ENCODE results near the gene WDR83.
A peak's percentile ranks its signal among the peaks of the same experiment; 100 is the strongest.
"Not testable (repeated sequence)": the region's sequence is repeated elsewhere in the genome, so short reads cannot be mapped to it uniquely, and the experiment has no call there.

WDR83 gene

DNA sequence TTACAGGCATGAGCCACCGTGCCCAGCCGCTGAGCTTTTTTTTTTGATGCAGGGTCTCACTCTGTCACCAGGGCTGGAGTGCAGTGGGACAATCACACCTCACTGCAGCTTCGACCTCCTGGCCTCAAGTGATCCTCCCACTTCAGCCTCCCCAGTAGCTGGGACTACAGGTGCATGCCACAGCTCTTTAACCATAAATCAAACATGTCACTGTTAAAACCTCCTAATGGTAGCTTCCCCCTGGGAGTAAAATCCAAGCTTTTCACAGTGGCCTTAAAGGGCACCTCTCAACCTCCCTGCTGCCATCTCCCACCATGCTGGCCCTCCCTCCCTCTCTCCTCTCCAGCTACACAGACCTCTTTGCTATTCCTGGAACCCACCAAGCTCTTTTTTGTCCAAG, 19.2 kb downstream of the WDR83 start:
- DNase-seq (ENCODE audit: low spot score) = no peak

DNA sequence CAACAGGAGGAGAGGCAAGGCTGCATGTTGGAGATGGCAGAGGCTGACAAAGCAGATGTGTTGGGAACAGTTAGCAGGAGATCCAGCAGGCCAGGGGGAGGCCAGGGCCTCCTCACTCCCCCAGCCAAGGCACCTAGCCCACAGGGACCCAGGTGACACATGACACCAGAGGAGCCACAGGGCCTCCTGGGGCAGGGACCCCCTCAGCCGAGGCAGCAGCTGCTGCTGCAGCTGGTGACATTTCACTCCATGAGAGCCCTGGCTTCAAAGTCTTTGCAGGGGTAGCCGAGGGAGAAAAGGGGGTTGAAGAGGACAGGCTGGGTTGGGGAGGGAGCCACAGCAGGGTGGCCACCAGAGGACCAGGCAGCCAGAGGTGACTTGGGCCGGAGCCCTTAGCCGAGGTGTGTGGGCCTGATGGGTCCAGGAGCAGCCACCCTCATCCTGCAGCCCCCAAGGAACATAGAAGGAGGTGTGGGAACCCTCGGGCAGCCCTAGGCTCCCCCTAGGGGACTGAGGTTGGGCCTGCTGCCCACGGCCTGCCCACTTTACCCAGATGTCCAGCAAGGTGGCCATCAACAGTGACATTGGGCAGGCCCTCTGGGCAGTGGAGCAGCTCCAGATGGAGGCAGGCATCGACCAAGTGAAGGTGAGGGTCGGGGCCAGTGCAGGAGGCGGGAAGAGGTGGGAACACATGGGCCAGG, 21.0 kb downstream of the WDR83 start, which contains the start of gene GNG14:
Gene GNG14, plus strand, starts transcription at position 503 of the 701 bp plus-strand sequence. Its CDS starts 51 bp downstream, at position 554.
- no peak for DNase-seq (ENCODE audit: low spot score)

DNA sequence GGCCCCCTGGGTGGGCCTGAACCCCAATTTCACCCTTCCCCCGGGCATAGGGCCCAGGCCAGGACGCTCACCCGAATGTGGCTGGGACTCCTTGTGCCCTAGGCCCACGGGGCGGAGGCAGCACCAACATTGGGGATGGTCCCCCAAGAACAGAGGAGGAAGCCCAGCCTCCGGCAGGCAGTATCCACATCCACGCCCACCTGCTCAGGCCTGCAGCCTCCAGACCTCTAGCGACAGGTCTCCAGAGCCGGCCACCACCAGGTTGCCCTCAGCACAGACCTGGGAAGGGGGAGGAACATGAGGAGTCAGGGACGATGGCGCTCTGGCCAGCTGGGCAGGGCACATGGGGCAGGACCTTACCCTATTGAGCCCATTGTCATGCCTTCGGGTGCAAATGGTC, 22.4 kb downstream of the WDR83 start:
- DNase-seq (ENCODE audit: low spot score) = no peak

DNA sequence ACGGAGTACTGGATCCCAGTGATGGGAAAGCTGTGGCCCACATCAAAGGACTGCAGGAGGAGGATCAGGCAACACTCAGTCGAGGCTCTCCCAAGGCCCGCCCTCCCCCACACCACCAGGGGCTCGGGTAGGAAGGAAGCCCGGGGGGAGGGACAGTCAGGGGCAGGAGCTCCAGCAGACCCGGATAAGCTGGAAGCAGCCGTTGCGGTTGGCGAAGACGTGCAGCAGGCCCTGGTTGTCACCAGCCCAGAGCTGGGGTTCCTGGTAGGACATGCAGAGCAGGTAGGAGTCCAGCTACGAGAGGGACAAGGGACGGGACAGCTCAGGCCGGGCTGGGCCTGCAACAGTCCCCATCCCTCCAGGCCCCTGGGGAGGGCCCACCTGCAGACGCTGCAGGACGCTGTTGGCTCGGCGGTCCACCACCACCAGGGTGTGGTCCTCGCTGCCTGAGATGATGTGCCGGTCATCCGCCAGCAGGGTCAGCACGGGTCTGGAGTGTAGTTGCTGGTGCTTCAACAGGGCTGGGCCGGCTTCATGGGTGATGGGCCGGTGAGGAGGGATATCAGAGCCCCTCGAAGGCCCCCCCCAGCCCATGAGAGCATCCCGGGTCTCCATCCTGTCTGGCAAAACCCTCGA, 23.1 kb downstream of the WDR83 start:
- no peak for DNase-seq (ENCODE audit: low spot score)

DNA sequence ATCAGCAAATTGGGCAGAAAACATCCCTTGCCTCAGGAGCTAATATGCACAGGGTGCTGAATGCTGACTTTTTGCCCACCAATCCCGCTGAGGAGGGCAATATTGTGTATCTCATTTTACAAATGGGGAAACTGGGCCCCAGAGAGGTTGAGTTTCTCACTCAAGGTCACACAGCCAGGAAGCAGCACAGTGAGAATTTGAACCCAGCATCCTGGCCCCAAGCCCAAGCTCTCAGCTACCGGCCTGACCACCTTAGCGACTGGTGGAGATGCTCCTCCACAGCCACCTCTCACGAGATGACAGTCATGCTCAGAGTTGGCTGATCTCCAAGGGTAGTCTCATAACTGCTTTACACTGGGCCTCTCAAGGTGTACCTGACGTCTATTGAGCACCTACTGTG, 26.4 kb downstream of the WDR83 start:
- no peak for DNase-seq (ENCODE audit: low spot score)

DNA sequence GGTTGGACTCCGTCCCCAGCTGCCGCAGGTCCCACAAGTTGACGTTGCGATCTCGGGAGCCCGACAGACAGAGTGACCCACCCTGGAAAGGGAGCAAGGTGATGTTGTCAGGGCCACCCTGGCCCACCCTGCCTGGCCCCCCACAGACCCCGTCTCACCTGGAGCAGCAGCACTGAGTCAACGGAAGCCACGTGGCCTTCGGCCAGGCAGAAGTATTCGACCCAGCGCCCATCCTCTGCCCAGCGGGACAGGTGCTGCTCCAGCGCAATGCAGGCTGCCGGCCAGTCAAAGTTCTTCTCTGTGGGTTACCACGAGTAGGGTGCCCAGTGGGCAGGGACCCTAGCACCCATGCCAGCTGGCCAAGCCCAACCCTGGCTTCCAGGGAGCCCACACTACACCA, 28.0 kb downstream of the WDR83 start:
- no peak for DNase-seq (ENCODE audit: low spot score)

DNA sequence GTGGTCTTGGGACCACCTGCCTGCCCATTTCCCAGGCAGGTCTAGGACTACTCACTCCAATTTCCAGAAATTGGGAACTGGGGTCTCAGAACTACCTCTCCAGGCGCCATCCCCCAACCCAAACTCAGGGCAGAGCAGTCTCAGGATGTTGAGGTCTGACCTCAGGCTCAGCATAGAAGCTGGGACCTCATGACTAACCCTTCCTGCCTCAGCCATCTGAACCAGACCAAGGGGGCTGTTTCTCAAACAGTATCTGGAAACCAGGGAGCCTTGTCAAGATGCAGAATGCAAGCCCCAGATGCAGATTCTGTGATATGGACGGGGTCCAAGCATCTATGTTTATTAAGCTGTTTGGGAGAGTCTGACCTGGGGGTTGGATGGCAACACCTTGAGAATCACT, 28.5 kb downstream of the WDR83 start:
- DNase-seq (ENCODE audit: low spot score) = no peak

DNA sequence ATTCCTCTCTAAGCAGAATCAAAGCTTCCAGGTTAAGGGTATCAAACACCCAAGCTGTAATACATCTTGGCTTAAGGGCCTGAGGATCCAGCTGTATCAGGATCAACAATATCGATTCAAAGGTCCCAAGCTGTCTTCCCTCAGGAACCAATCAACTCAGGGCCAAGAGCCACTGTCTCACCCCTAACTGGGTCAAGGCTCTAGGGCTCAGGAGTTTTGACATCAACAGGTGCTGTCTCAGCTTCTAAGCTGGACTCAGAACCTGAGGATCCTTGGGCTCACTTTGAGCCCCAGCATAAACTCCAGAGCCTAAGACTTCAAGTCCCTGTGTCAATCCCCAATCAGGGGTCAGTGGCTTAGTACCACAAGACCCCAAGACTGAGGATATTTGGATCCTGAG, 28.9 kb downstream of the WDR83 start:
- no peak for DNase-seq (ENCODE audit: low spot score)

DNA sequence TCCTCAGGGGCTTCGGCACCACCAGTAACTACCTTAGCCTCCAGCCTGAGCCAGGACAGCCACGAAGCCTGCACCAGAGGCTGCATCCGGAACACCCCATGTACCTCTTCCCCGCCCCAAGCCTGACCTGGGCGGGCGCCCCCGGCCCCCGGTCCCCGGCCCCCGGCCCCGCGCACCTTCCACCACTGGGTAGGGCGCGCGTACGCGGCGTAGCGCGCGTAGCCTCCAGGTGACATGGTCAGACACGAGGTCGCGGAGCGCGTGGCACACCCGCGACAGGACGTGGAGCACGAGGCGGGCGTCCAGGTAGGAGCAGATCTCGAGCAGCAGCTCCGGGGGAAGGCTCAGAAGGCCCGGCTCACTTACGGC, 29.4 kb downstream of the WDR83 start:
- DNase-seq (ENCODE audit: low spot score) = no peak

DNA sequence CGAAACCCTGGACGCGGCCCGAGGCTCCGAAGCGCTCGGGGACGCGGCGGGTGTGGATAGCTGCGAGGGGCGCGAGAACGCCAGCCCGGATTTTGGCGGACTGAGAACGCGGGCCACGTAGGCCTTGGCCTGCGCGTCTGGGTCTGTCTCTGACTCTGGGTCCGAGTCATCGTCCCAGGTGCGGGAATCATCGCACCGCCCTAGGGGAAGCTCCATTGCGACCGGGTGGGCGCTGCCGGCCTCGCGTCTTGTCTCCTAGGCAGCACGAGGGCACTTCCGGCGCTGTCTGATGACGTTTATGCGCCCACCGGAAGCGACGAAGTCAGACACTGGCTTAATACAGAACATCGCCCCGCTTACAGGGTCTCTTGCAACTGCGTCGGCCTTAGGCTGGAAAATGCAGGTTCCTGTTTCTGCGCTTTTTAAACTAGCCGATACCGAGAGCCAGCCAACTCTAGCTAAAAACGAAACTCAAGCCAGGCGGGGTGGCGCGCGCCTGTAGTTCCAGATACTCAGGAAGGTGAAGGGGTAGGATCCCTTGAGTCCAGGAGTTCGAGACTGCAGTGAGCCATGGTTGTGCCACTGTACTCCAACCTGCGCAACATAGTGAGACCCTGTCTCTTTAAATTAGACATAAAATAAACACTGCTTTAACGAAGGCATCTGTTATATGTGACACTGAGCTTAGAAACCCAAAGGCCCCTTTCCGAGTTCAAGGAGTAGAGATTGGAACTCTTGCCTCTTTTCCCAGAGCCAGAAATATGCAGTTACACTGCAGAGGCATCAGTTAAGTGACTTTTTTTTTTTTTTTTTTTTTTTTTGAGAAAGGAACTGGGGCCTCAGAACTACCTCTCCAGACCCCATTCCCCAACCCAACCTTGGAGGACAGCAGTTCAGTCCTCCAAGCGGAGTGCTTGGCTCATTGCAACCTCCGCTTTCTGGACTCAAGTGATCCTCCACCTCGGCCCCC, 30.0 kb downstream of the WDR83 start, which contains the start of gene FBXW9:
Gene FBXW9, minus strand, starts transcription at position 266 of the 970 bp plus-strand sequence. Its CDS starts 50 bp downstream, at position 216.
- DNase-seq (ENCODE audit: low spot score) = peak; percentile 96

DNA sequence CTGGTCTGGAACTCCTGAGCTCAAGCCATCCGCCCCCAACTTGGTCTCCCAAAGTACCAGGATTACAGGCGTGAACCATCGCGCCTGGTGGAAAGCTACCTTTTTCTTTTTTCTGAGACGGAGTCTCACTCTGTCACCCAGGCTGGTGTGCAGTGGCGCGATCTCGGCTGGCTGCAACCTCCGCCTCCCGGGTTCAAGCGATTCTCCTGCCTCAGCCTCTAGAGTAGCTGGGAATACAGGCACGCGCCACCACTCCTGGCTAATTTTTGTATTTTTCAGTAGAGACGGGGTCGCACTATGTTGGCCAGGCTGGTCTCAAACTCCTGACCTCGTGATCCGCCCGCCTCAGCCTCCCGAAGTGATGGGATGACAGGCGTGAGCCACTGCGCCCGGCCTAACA, 30.8 kb downstream of the WDR83 start:
- DNase-seq (ENCODE audit: low spot score) = not testable (repeated sequence)

DNA sequence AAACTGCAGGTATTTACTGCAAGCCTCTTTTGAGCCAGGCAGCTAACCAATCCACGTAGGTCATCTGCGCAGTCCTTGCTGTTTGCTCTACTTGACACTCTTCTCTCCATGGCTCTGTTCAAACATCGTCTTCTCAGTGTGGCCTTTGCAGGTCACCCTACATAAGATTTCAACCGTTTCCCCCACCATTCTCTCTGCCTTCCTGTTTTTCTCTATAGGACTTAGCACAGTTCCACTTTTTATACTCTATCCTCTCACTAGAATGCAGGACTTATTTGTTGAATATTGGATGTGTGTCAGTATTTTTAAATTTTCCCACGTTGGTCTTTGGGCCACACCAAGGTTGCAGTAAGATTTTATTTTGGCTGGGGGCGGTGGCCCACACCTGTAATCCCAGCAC, 31.5 kb downstream of the WDR83 start:
- no peak for DNase-seq (ENCODE audit: low spot score)

DNA sequence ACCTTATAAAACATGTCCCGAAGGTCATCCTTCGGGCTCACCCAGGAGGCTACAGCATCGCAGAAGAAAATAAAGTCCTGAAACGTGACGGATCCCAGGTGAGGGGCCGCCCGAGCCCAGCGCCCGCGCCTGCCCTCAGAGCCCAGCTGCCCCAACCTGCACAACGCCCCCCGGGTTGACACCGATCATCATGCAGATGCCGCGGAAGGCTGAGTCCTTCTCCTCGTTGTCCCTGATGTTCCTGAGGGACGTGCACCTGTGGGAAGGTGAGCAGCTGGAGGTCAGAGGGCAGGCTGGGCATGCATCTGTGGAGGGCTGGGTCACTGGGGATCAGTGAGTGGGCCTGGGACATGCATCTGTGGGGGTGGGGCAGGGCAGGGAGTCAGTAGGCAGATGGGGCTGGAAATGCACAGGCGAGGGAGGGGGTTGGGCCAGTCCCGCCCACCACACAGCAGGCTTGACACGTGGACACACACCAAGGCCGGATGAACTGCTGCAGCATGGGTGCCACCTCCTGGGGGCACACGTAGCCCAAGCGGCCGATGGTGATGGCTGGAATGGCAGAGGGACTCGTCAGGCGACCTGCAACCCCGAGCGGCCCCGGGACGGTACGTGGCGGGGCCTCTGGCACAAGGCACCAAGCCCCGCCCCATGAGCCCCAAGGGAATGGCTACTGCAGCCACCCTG, 35.1 kb downstream of the WDR83 start:
- DNase-seq (ENCODE audit: low spot score) = no peak

DNA sequence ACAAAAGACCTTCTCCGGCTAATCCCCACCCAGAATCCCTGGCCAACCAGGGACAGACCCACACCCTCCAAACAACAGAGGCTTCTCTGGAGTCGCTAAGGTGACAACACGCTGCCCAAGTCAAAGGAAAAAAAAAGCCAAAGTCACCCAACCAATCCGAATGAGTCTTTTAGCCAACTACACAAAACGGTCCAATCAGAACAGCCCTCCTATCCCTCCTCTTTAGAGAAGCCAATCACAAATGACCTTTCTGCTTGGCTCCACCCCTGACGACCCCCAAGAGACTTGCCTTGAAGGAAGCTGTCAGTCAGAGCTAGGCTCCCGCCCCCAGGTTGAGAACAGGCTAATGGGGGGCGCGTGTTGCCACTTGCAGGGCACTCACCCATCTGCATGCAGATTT, 36.4 kb downstream of the WDR83 start:
- peak; percentile 53 for DNase-seq (ENCODE audit: low spot score)

DNA sequence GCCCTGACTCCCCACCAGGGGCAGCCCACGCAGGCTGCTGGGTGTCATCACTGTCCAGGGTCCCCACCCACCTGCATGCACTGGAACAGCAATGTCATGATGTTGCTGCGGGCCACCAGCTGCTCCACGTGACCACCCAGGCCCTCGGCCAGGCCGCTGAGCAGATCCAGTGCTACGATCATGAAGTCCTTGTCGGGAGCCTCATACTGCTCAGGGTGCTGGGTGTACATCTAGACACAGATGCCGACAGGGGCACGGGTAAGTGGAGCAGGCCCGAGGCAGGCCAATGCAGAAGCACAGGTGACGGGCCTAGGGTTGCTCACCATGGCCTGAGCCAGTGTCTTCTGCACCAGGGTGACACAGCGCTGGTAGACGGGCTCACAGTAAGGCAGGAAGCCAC, 38.6 kb downstream of the WDR83 start:
- no peak for DNase-seq (ENCODE audit: low spot score)

DNA sequence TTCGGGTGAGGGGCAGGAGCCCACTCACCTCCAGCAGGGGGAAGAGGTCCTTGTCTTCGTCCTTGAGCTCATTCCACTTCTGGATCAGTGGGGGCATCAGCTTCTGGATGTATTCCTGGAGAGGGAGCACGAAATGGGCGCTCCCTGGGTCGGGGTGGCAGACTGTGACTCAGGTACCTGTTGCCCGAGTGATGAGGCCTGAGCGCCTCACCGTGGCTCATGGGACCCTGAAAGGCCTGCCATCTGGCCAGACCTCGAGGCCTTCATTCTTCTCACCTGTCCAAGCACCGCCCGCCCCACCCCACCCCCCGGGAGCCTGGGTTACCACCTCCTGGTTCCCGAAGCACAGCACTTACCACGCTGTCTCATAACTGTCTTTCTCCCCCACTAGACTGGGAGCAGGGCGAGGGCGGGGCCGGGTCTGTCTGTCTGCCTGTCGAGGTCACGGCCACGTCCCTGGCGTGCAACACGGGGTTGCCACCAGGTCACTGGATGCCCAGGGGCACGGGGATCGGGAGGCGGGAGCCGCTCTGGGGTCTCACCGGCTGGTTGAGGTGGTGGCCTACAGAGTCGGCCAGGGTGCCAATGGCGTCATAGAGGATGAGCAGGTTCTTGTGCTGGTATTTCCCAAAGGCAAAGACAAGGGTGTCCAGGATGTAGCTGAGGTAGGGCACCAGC, 39.2 kb downstream of the WDR83 start:
- no peak for DNase-seq (ENCODE audit: low spot score)

DNA sequence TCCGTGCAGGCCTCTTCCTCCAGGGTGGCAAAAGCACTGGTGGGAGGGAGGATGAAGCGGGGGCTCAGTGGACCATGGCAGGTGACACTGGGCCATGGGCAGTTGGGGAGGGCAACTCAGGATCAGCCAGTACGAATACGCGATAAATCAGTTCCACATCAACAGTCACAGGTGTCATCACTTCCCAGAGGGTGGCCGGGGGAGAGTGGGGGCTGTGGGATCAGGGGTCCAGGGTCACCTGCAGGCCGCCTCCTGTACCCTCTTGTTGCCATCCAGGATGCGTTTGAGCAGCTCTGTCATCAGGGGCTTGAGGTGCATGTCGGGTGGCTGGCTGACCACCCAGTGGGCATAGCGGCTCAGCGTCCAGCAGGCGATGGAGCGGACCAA, 39.7 kb downstream of the WDR83 start:
- DNase-seq (ENCODE audit: low spot score) = no peak

DNA sequence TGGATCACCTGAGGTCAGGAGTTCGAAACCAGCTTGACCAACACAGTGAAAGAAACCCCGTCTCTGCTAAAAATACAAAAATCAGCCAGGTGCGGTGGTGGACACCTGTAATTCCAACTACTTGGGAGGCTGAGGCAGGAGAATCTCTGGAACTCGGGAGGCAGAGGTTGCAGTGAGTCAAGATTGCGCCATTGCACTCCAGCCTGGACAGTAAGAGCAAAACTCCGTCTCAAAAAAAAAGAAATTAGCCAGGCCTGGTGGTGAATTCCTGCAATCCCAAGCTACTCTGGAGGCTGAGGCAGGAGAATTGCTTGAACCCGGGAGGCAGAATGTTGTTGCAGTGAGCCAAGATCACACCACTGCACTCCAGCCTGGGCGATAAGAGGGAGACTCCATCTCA, 42.0 kb downstream of the WDR83 start:
- no peak for DNase-seq (ENCODE audit: low spot score)

DNA sequence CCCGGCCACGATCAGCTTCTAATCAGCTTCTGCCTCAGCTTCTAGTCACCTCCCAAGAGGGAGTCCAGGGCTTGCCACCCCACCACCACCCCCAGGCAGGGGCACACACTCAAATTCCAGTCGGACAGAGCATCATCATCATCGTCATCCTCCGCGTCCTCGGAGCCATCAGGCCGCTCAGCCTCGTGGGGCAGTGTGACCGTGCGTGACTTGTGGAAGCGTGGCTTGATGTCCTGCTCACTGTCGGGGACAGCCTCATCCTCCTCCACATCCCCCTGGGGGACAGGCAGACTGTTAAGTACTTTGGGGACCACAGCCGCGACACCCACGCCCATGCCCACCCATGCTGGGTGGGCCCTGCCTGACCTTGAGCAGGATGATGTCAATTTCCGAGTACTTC, 44.6 kb downstream of the WDR83 start:
- DNase-seq (ENCODE audit: low spot score) = no peak

DNA sequence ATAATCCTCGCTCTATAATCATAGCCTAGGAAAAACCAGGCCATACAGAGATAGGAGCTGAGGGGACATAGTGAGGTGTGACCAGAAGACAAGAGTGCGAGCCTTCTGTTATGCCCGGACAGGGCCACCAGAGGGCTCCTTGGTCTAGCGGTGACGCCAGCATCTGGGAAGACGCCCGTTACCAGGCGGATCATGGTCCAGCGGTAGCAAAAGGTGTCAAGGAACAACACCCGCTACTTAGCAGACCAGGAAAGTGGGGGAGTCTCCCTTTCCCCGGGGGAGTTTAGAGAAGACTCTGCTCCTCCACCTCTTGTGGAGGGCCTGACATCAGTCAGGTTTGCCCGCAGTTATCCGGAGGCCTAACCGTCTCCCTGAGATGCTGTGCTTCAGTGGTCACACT, 45.5 kb downstream of the WDR83 start:
- DNase-seq (ENCODE audit: low spot score) = not testable (repeated sequence)

DNA sequence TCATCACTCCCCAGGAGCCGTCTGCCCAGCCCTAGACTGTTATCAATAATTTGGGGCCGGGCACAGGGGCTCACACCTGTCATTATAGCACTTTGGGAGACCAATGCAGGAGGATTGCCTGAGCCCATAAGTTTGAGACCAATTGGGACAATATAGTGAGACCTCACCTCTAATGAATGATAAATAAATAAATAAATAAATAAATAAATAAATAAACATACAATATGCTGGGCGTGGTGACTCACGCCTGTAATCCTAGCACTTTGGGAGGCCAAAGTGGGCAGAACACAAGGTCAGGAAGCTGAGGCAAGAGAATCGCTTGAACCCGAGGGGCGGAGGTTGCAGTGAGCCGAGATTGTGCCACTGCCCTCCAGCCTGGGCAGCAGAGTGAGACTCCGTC, 46.7 kb downstream of the WDR83 start:
- not testable (repeated sequence) for DNase-seq (ENCODE audit: low spot score)

DNA sequence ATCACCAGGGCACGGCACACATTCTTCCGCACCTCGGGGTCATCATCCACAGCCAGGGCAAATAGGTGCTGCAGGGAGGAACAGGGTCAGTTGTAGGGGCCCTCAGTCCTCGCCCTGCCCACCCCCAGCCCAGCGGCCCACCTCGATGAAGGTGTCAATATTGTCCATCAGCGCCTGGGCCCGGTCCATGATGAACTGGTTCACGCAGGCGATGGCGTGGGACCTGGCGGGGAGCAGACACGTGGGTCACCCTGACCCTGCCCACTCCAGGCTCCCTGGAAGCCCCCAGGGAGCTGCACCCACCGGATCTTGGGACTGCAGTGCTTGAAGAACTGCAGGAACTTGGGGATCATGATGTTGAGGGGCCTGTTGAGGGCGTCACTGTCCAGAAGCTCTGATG, 48.5 kb downstream of the WDR83 start:
- DNase-seq (ENCODE audit: low spot score) = no peak
